IMR-90 (cell line): ENCODE data around the gene MAP3K5.

Experiments
- BHLHE40 ChIP-seq: fragments of 150-350 bp; IDR thresholded peaks from 2 replicates; pipeline ENCODE4 v1.6.1; 2016; ENCODE audit warnings: mild to moderate bottlenecking, low read depth, low read length
- CEBPB ChIP-seq: IDR thresholded peaks from 2 replicates; pipeline ENCODE4 v1.6.1; 2012; ENCODE audit warnings: low read depth, low read length, improper control_type of control experiment
- CHD1 ChIP-seq: IDR thresholded peaks from 2 replicates; pipeline ENCODE4 v1.6.1; 2012; ENCODE audit warnings: low read depth, low read length, improper control_type of control experiment
- CTCF ChIP-seq: conservative IDR thresholded peaks from 2 replicates; pipeline ENCODE4 v1.5.1; 2012; ENCODE audit warnings: mild to moderate bottlenecking, low read depth, low read length, improper control_type of control experiment
- ELK1 ChIP-seq: fragments of 150-350 bp; IDR thresholded peaks from 2 replicates; pipeline ENCODE4 v1.6.1; 2016; ENCODE audit warnings: low read depth, mild to moderate bottlenecking, low read length, moderate library complexity, borderline replicate concordance
- FOS ChIP-seq: fragments of 150-350 bp; IDR thresholded peaks from 2 replicates; pipeline ENCODE4 v1.6.1; 2016; ENCODE audit warnings: low read depth, low read length
- MAFK ChIP-seq: IDR thresholded peaks from 2 replicates; pipeline ENCODE4 v1.6.1; 2012; ENCODE audit warnings: low read depth, low read length, improper control_type of control experiment
- MXI1 ChIP-seq: IDR thresholded peaks from 2 replicates; pipeline ENCODE4 v1.6.1; 2012; ENCODE audit warnings: low read depth, mild to moderate bottlenecking, low read length, moderate library complexity, borderline replicate concordance
- POLR2A ChIP-seq: IDR thresholded peaks from 2 replicates; pipeline ENCODE4 v1.6.1; 2012; ENCODE audit warnings: mild to moderate bottlenecking, low read depth, low read length
- RAD21 ChIP-seq: IDR thresholded peaks from 2 replicates; pipeline ENCODE4 v1.6.1; 2012; ENCODE audit warnings: low read length, improper control_type of control experiment
- RCOR1 ChIP-seq: IDR thresholded peaks from 2 replicates; pipeline ENCODE4 v1.6.1; 2012; ENCODE audit warnings: mild to moderate bottlenecking, low read length, improper control_type of control experiment; ENCODE audit not compliant: insufficient replicate concordance
- RFX5 ChIP-seq: IDR thresholded peaks from 2 replicates; pipeline ENCODE4 v1.8.0; 2012; ENCODE audit warnings: low read depth, mild to moderate bottlenecking, low read length, moderate library complexity
- SMC3 ChIP-seq: fragments of 150-350 bp; IDR thresholded peaks from 2 replicates; pipeline ENCODE4 v1.6.1; 2016; ENCODE audit warnings: low read depth, mild to moderate bottlenecking, antibody characterized with exemption, low read length, moderate library complexity
- USF2 ChIP-seq: fragments of 150-350 bp; IDR thresholded peaks from 2 replicates; pipeline ENCODE4 v1.6.1; 2017; ENCODE audit warnings: mild to moderate bottlenecking, antibody characterized with exemption, low read length, low read depth

- TF ChIP-seq CEBPB (no peak), CHD1 (no peak), SMC3 (no peak), RFX5 (no peak), CTCF (no peak), POLR2A (no peak), ELK1 (no peak), USF2 (no peak), RAD21 (no peak), MXI1 (no peak), BHLHE40 (no peak), RCOR1 (no peak), MAFK (no peak), FOS (no peak)
Measured at GRCh38 chr6:136798044-136798443, 5.8 kb upstream of the MAP3K5 start.
